H9 (cell line): Measurements from ENCODE around the gene FGFR3. TPM values are rescaled to one million over a fixed set of nuclear protein-coding genes. Genes with fewer than 3 reads are reported as not detected.

Source experiments
- DNase-seq: peaks from one replicate; pipeline ENCODE4 v3.0.0-alpha.2; 2017
- H2AFZ ChIP-seq: one replicate; pipeline ENCODE4 v1.6.1; 2013; ENCODE audit warnings: mild to moderate bottlenecking, low read length, control low read depth, moderate library complexity
- H2AK5ac ChIP-seq: 2 replicates; pipeline ENCODE4 v1.6.1; 2013; ENCODE audit warnings: low read length, control low read depth, mixed read lengths; ENCODE audit not compliant: insufficient read length
- H2BK120ac ChIP-seq: one replicate; pipeline ENCODE4 v1.6.1; 2013; ENCODE audit warnings: low read depth, mild to moderate bottlenecking, low read length, control low read depth, inconsistent platforms; ENCODE audit not compliant: poor library complexity, severe bottlenecking
- H2BK12ac ChIP-seq: 2 replicates; pipeline ENCODE4 v1.6.1; 2013; ENCODE audit warnings: low read length, control low read depth, mixed read lengths, low read depth; ENCODE audit not compliant: insufficient read length
- H2BK15ac ChIP-seq: 2 replicates; pipeline ENCODE4 v1.6.1; 2013; ENCODE audit warnings: low read depth, low read length, control low read depth
- H2BK20ac ChIP-seq: one replicate; pipeline ENCODE4 v1.6.1; 2013; ENCODE audit warnings: low read depth, mild to moderate bottlenecking, low read length, control low read depth, inconsistent platforms; ENCODE audit not compliant: poor library complexity, severe bottlenecking
- H2BK5ac ChIP-seq: 2 replicates; pipeline ENCODE4 v1.6.1; 2013; ENCODE audit warnings: low read length, control low read depth, mixed read lengths; ENCODE audit not compliant: insufficient read length
- H3K14ac ChIP-seq: 2 replicates; pipeline ENCODE4 v1.6.1; 2013; ENCODE audit warnings: low read length, control low read depth; ENCODE audit not compliant: insufficient read depth
- H3K18ac ChIP-seq: 2 replicates; pipeline ENCODE4 v1.6.1; 2013; ENCODE audit warnings: low read depth, mild to moderate bottlenecking, mixed read lengths, low read length, control low read depth; ENCODE audit not compliant: insufficient read length
- H3K23ac ChIP-seq: 2 replicates; pipeline ENCODE4 v1.6.1; 2013; ENCODE audit warnings: low read length, control low read depth, mixed read lengths, low read depth; ENCODE audit not compliant: insufficient read length
- H3K23me2 ChIP-seq: 2 replicates; pipeline ENCODE4 v1.6.1; 2013; ENCODE audit warnings: low read depth, mild to moderate bottlenecking, mixed read lengths, low read length, control low read depth; ENCODE audit not compliant: insufficient read length, poor library complexity, severe bottlenecking
- H3K27ac ChIP-seq: 2 replicates; pipeline ENCODE4 v1.5.1; 2013; ENCODE audit warnings: low read length, control low read depth, mixed read lengths, low read depth; ENCODE audit not compliant: insufficient read length
- H3K27me3 ChIP-seq: 2 replicates; pipeline ENCODE4 v1.6.1; 2013; ENCODE audit warnings: low read length, control low read depth, inconsistent platforms; ENCODE audit not compliant: insufficient read depth
- H3K4ac ChIP-seq: 2 replicates; pipeline ENCODE4 v1.6.1; 2013; ENCODE audit warnings: low read depth, mild to moderate bottlenecking, control low read depth, inconsistent platforms, low read length, moderate library complexity
- H3K4me1 ChIP-seq: 2 replicates; pipeline ENCODE4 v1.6.1; 2013; ENCODE audit warnings: low read length, control low read depth, inconsistent platforms; ENCODE audit not compliant: insufficient read depth
- H3K4me2 ChIP-seq: 2 replicates; pipeline ENCODE4 v1.6.1; 2013; ENCODE audit warnings: low read length, control low read depth, mixed read lengths; ENCODE audit not compliant: insufficient read length, insufficient read depth
- H3K56ac ChIP-seq: 2 replicates; pipeline ENCODE4 v1.6.1; 2013; ENCODE audit warnings: low read depth, mild to moderate bottlenecking, mixed read lengths, low read length, control low read depth; ENCODE audit not compliant: insufficient read length
- H3K79me1 ChIP-seq: 2 replicates; pipeline ENCODE4 v1.6.1; 2013; ENCODE audit warnings: low read depth, mild to moderate bottlenecking, moderate library complexity, low read length, control low read depth, inconsistent platforms; ENCODE audit not compliant: insufficient read depth, poor library complexity, severe bottlenecking
- H3K79me2 ChIP-seq: 2 replicates; pipeline ENCODE4 v1.6.1; 2013; ENCODE audit warnings: low read length, control low read depth, inconsistent platforms; ENCODE audit not compliant: insufficient read depth
- H3K9ac ChIP-seq: 2 replicates; pipeline ENCODE4 v1.6.1; 2013; ENCODE audit warnings: low read length, control low read depth, mixed read lengths; ENCODE audit not compliant: insufficient read length; ENCODE audit errors: extremely low read depth
- H3K9me3 ChIP-seq: one replicate; pipeline ENCODE4 v1.6.1; 2013; ENCODE audit warnings: low read depth, low read length, inconsistent platforms; ENCODE audit not compliant: control insufficient read depth
- H3T11ph ChIP-seq: one replicate; pipeline ENCODE4 v1.6.1; 2013; ENCODE audit warnings: mild to moderate bottlenecking, low read length, control low read depth, inconsistent platforms
- H4K20me1 ChIP-seq: one replicate; pipeline ENCODE4 v1.6.1; 2013; ENCODE audit not compliant: control insufficient read depth, insufficient read length, insufficient read depth
- H4K5ac ChIP-seq: 2 replicates; pipeline ENCODE4 v1.6.1; 2013; ENCODE audit warnings: low read depth, mild to moderate bottlenecking, mixed read lengths, low read length, control low read depth; ENCODE audit not compliant: insufficient read length
- H4K8ac ChIP-seq: replicated peaks from 2 replicates; pipeline ENCODE4 v1.6.1; 2013; ENCODE audit warnings: low read length, control low read depth, mixed read lengths, low read depth; ENCODE audit not compliant: insufficient read length
- H4K91ac ChIP-seq: 2 replicates; pipeline ENCODE4 v1.6.1; 2013; ENCODE audit warnings: low read depth, mild to moderate bottlenecking, moderate library complexity, mixed read lengths, low read length, control low read depth; ENCODE audit not compliant: insufficient read length
- H3K27ac Mint-ChIP-seq, 3 experiments: 2 replicates in 2 of 3; 3 replicates in 1 of 3; pipeline ENCODE4 v1.8.0; 2020 to 2021; ENCODE audit warnings: mixed read lengths in 3 of 3, mild to moderate bottlenecking in 1 of 3, moderate library complexity in 1 of 3
- H3K27me3 Mint-ChIP-seq: 2 replicates; pipeline ENCODE4 v1.8.0; 2021; ENCODE audit warnings: low read depth, mild to moderate bottlenecking, moderate library complexity, mixed read lengths
- H3K36me3 Mint-ChIP-seq, 3 experiments: 2 replicates in 2 of 3; 3 replicates in 1 of 3; pipeline ENCODE4 v1.8.0; 2020 to 2021; ENCODE audit warnings: low read depth in 3 of 3, mixed read lengths in 3 of 3; ENCODE audit not compliant: insufficient read depth in 1 of 3
- H3K4me1 Mint-ChIP-seq, 2 experiments: 2 replicates each; pipeline ENCODE4 v1.8.0; 2020; ENCODE audit warnings: mixed read lengths in 2 of 2
- H3K4me3 Mint-ChIP-seq, 2 experiments: 2 replicates in 1 of 2; 3 replicates in 1 of 2; pipeline ENCODE4 v1.8.0; 2020 to 2021; ENCODE audit warnings: mild to moderate bottlenecking in 2 of 2, mixed read lengths in 2 of 2, moderate library complexity in 1 of 2
- H3K9me3 Mint-ChIP-seq, 2 experiments: 2 replicates in 1 of 2; 3 replicates in 1 of 2; pipeline ENCODE4 v1.8.0; 2020; ENCODE audit warnings: mild to moderate bottlenecking in 2 of 2, mixed read lengths in 2 of 2, moderate library complexity in 1 of 2
- WGBS: extraction: QIAGEN DNeasy Blood & Tissue Kit; methylation state at CpG from one replicate; pipeline ENCODE4 v1.1.7; 2013; ENCODE audit warnings: missing lambda C conversion rate, low lambda C conversion rate, mixed read lengths; ENCODE audit not compliant: insufficient read length; ENCODE audit errors: extremely low coverage; 5-methylcytosine and 5-hydroxymethylcytosine counted together
- total RNA-seq: library from RNA; stranded (reverse); gene quantifications from 2 replicates; pipeline ENCODE4 v1.2.1, GENCODE V29; 2021
- TF ChIP-seq, protein P1 (sequence below): fragments of 200-600 bp; sonication (generic); conservative IDR thresholded peaks from 3 replicates; pipeline ENCODE4 v1.8.0; 2021; ENCODE audit warnings: antibody characterized with exemption, mild to moderate bottlenecking

The FGFR3 gene
- total RNA-seq, 1 experiment from 2014 or later = 75.7 TPM

GRCh38 chr4:1851160-1851559, 58.1 kb downstream of the FGFR3 start:
- H2BK120ac ChIP-seq = no peak overlapping the region
- no peak overlapping the region for H4K5ac ChIP-seq
- no peak overlapping the region for H3K14ac ChIP-seq
- no peak overlapping the region for H3K18ac ChIP-seq
- H3K79me2 ChIP-seq = peaks cover 2% of the 10 kb centered on the region; the same call in 1 of the 2 replicates
- H3K23ac ChIP-seq = no peak overlapping the region
- H3K4me1 ChIP-seq = no peaks in the 10 kb centered on the region
- TF ChIP-seq, protein P1, sequence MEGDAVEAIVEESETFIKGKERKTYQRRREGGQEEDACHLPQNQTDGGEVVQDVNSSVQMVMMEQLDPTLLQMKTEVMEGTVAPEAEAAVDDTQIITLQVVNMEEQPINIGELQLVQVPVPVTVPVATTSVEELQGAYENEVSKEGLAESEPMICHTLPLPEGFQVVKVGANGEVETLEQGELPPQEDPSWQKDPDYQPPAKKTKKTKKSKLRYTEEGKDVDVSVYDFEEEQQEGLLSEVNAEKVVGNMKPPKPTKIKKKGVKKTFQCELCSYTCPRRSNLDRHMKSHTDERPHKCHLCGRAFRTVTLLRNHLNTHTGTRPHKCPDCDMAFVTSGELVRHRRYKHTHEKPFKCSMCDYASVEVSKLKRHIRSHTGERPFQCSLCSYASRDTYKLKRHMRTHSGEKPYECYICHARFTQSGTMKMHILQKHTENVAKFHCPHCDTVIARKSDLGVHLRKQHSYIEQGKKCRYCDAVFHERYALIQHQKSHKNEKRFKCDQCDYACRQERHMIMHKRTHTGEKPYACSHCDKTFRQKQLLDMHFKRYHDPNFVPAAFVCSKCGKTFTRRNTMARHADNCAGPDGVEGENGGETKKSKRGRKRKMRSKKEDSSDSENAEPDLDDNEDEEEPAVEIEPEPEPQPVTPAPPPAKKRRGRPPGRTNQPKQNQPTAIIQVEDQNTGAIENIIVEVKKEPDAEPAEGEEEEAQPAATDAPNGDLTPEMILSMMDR = peak; percentile 28; the same call in 2 of the 3 replicates
- H3K27ac Mint-ChIP-seq = peak overlapping the region in 1 of 3 experiments; percentile 68; a peak in 1 of 7 replicates
- no peak overlapping the region for H3K4me3 Mint-ChIP-seq
- no CpG with 5 or more reads among the region's 11 CpGs for WGBS
- no peak overlapping the region for H2BK20ac ChIP-seq
- no peak for DNase-seq
- H3K27me3 Mint-ChIP-seq = peaks cover 12% of the 10 kb centered on the region
- H2BK5ac ChIP-seq = no peak overlapping the region
- H3K23me2 ChIP-seq = peaks cover 5% of the 10 kb centered on the region
- H2AK5ac ChIP-seq = no peak overlapping the region
- H3K56ac ChIP-seq = no peak overlapping the region
- no peak overlapping the region for H4K91ac ChIP-seq
- H3K4me1 Mint-ChIP-seq = peaks cover 12 to 19% of the 10 kb centered on the region in 2 experiments
- H4K8ac ChIP-seq = no peak overlapping the region
- H3K9me3 Mint-ChIP-seq = no peaks in the 10 kb centered on the region
- H3K27ac ChIP-seq = no peak overlapping the region
- H3K4me2 ChIP-seq = no peak overlapping the region
- no peak overlapping the region for H3K9ac ChIP-seq
- H3K9me3 ChIP-seq = no peaks in the 10 kb centered on the region
- no peaks in the 10 kb centered on the region for H3K27me3 ChIP-seq
- H3K4ac ChIP-seq = no peak overlapping the region
- H3K79me1 ChIP-seq = no peaks in the 10 kb centered on the region
- no peaks in the 10 kb centered on the region for H4K20me1 ChIP-seq
- H3K36me3 Mint-ChIP-seq = peaks cover 12 to 21% (median 15%) of the 10 kb centered on the region in 3 experiments
- H2BK15ac ChIP-seq = no peak overlapping the region
- H3T11ph ChIP-seq = no peak overlapping the region
- no peak overlapping the region for H2AFZ ChIP-seq
- no peak overlapping the region for H2BK12ac ChIP-seq
